Measurements from ENCODE around the gene VWA8.

VWA8 gene

GRCh38 chr13:41960637-41961465, at the start of gene VWA8:
VWA8 (minus strand) TSS chr13:41961109; CDS start chr13:41961015, 94 bp downstream.
- Histone ChIP-seq H3K27me3 (ENCODE audit: control insufficient read depth, insufficient read depth, low read length) (no peaks in the 10 kb centered on the region), H3K4me3 (ENCODE audit: low read depth, low read length) (peak within 1 kb of the TSS; percentile 91)

GRCh38 chr13:42009057-42009456, 48.1 kb upstream of the VWA8 start:
- H3K4me1 ChIP-seq (ENCODE audit: control insufficient read depth, insufficient read depth, low read length) = peaks cover 7% of the 10 kb centered on the region
- H3K4me3 ChIP-seq (ENCODE audit: low read depth, low read length) = no peak overlapping the region
- H3K27me3 ChIP-seq (ENCODE audit: control insufficient read depth, insufficient read depth, low read length) = no peaks in the 10 kb centered on the region
- no peaks in the 10 kb centered on the region for H3K36me3 ChIP-seq (ENCODE audit: control insufficient read depth, insufficient read depth, low read length)
- H3K9me3 ChIP-seq (ENCODE audit: control insufficient read depth, insufficient read depth, low read length) = no peaks in the 10 kb centered on the region
- no peak overlapping the region for H3K9ac ChIP-seq (ENCODE audit: low read depth, low read length)

More at GRCh38 chr13:41960637-41961465, at the start of gene VWA8:
- H3K36me3 ChIP-seq (ENCODE audit: control insufficient read depth, insufficient read depth, low read length) = no peaks in the 10 kb centered on the region
- H3K4me1 ChIP-seq (ENCODE audit: control insufficient read depth, insufficient read depth, low read length) = peaks cover 8% of the 10 kb centered on the region
- peak within 1 kb of the TSS; percentile 96 for H3K9ac ChIP-seq (ENCODE audit: low read depth, low read length)
- no peaks in the 10 kb centered on the region for H3K9me3 ChIP-seq (ENCODE audit: control insufficient read depth, insufficient read depth, low read length)

GRCh38 chr13:42007844-42008243, 46.9 kb upstream of the VWA8 start:
- no peaks in the 10 kb centered on the region for H3K27me3 ChIP-seq (ENCODE audit: control insufficient read depth, insufficient read depth, low read length)
- H3K4me1 ChIP-seq (ENCODE audit: control insufficient read depth, insufficient read depth, low read length) = peaks cover 7% of the 10 kb centered on the region
- H3K4me3 ChIP-seq (ENCODE audit: low read depth, low read length) = no peak overlapping the region
- no peak overlapping the region for H3K9ac ChIP-seq (ENCODE audit: low read depth, low read length)
- no peaks in the 10 kb centered on the region for H3K9me3 ChIP-seq (ENCODE audit: control insufficient read depth, insufficient read depth, low read length)
- no peaks in the 10 kb centered on the region for H3K36me3 ChIP-seq (ENCODE audit: control insufficient read depth, insufficient read depth, low read length)

GRCh38 chr13:42002066-42002465, 41.2 kb upstream of the VWA8 start:
- no peaks in the 10 kb centered on the region for H3K9me3 ChIP-seq (ENCODE audit: control insufficient read depth, insufficient read depth, low read length)
- H3K9ac ChIP-seq (ENCODE audit: low read depth, low read length) = no peak overlapping the region
- peaks cover 5% of the 10 kb centered on the region for H3K4me1 ChIP-seq (ENCODE audit: control insufficient read depth, insufficient read depth, low read length)
- H3K36me3 ChIP-seq (ENCODE audit: control insufficient read depth, insufficient read depth, low read length) = no peaks in the 10 kb centered on the region
- no peak overlapping the region for H3K4me3 ChIP-seq (ENCODE audit: low read depth, low read length)
- H3K27me3 ChIP-seq (ENCODE audit: control insufficient read depth, insufficient read depth, low read length) = no peaks in the 10 kb centered on the region

- Histone ChIP-seq H3K4me3 (ENCODE audit: low read depth, low read length) (no peak overlapping the region), H3K4me1 (ENCODE audit: control insufficient read depth, insufficient read depth, low read length) (peaks cover 5% of the 10 kb centered on the region), H3K9me3 (ENCODE audit: control insufficient read depth, insufficient read depth, low read length) (no peaks in the 10 kb centered on the region), H3K27me3 (ENCODE audit: control insufficient read depth, insufficient read depth, low read length) (no peaks in the 10 kb centered on the region), H3K36me3 (ENCODE audit: control insufficient read depth, insufficient read depth, low read length) (no peaks in the 10 kb centered on the region), H3K9ac (ENCODE audit: low read depth, low read length) (no peak overlapping the region)
Measured at GRCh38 chr13:42001580-42001979, 40.7 kb upstream of the VWA8 start.

GRCh38 chr13:42000846-42001245, 39.9 kb upstream of the VWA8 start:
- no peak overlapping the region for H3K9ac ChIP-seq (ENCODE audit: low read depth, low read length)
- H3K27me3 ChIP-seq (ENCODE audit: control insufficient read depth, insufficient read depth, low read length) = no peaks in the 10 kb centered on the region
- H3K9me3 ChIP-seq (ENCODE audit: control insufficient read depth, insufficient read depth, low read length) = no peaks in the 10 kb centered on the region
- H3K36me3 ChIP-seq (ENCODE audit: control insufficient read depth, insufficient read depth, low read length) = no peaks in the 10 kb centered on the region
- peaks cover 5% of the 10 kb centered on the region for H3K4me1 ChIP-seq (ENCODE audit: control insufficient read depth, insufficient read depth, low read length)
- no peak overlapping the region for H3K4me3 ChIP-seq (ENCODE audit: low read depth, low read length)

GRCh38 chr13:41997396-41997795, 36.5 kb upstream of the VWA8 start:
- H3K4me1 ChIP-seq (ENCODE audit: control insufficient read depth, insufficient read depth, low read length) = peaks cover 5% of the 10 kb centered on the region
- no peak overlapping the region for H3K4me3 ChIP-seq (ENCODE audit: low read depth, low read length)
- no peaks in the 10 kb centered on the region for H3K9me3 ChIP-seq (ENCODE audit: control insufficient read depth, insufficient read depth, low read length)
- no peaks in the 10 kb centered on the region for H3K27me3 ChIP-seq (ENCODE audit: control insufficient read depth, insufficient read depth, low read length)
- no peak overlapping the region for H3K9ac ChIP-seq (ENCODE audit: low read depth, low read length)
- H3K36me3 ChIP-seq (ENCODE audit: control insufficient read depth, insufficient read depth, low read length) = no peaks in the 10 kb centered on the region

GRCh38 chr13:41995946-41996345, 35.0 kb upstream of the VWA8 start:
- Histone ChIP-seq H3K4me1 (ENCODE audit: control insufficient read depth, insufficient read depth, low read length) (peaks cover 1% of the 10 kb centered on the region), H3K4me3 (ENCODE audit: low read depth, low read length) (no peak overlapping the region), H3K9me3 (ENCODE audit: control insufficient read depth, insufficient read depth, low read length) (no peaks in the 10 kb centered on the region), H3K27me3 (ENCODE audit: control insufficient read depth, insufficient read depth, low read length) (no peaks in the 10 kb centered on the region), H3K9ac (ENCODE audit: low read depth, low read length) (no peak overlapping the region), H3K36me3 (ENCODE audit: control insufficient read depth, insufficient read depth, low read length) (no peaks in the 10 kb centered on the region)

- H3K4me3 ChIP-seq (ENCODE audit: low read depth, low read length) = no peak overlapping the region
- no peaks in the 10 kb centered on the region for H3K27me3 ChIP-seq (ENCODE audit: control insufficient read depth, insufficient read depth, low read length)
- no peak overlapping the region for H3K9ac ChIP-seq (ENCODE audit: low read depth, low read length)
- no peaks in the 10 kb centered on the region for H3K4me1 ChIP-seq (ENCODE audit: control insufficient read depth, insufficient read depth, low read length)
- H3K9me3 ChIP-seq (ENCODE audit: control insufficient read depth, insufficient read depth, low read length) = no peaks in the 10 kb centered on the region
- no peaks in the 10 kb centered on the region for H3K36me3 ChIP-seq (ENCODE audit: control insufficient read depth, insufficient read depth, low read length)
Measured at GRCh38 chr13:41995336-41995735, 34.4 kb upstream of the VWA8 start.

GRCh38 chr13:41994696-41995095, 33.8 kb upstream of the VWA8 start:
- H3K27me3 ChIP-seq (ENCODE audit: control insufficient read depth, insufficient read depth, low read length) = no peaks in the 10 kb centered on the region
- no peak overlapping the region for H3K4me3 ChIP-seq (ENCODE audit: low read depth, low read length)
- no peaks in the 10 kb centered on the region for H3K4me1 ChIP-seq (ENCODE audit: control insufficient read depth, insufficient read depth, low read length)
- H3K9ac ChIP-seq (ENCODE audit: low read depth, low read length) = no peak overlapping the region
- H3K9me3 ChIP-seq (ENCODE audit: control insufficient read depth, insufficient read depth, low read length) = no peaks in the 10 kb centered on the region
- no peaks in the 10 kb centered on the region for H3K36me3 ChIP-seq (ENCODE audit: control insufficient read depth, insufficient read depth, low read length)

GRCh38 chr13:41991936-41992335, 31.0 kb upstream of the VWA8 start:
- Histone ChIP-seq H3K27me3 (ENCODE audit: control insufficient read depth, insufficient read depth, low read length) (no peaks in the 10 kb centered on the region), H3K36me3 (ENCODE audit: control insufficient read depth, insufficient read depth, low read length) (no peaks in the 10 kb centered on the region), H3K9me3 (ENCODE audit: control insufficient read depth, insufficient read depth, low read length) (no peaks in the 10 kb centered on the region), H3K4me3 (ENCODE audit: low read depth, low read length) (no peak overlapping the region), H3K4me1 (ENCODE audit: control insufficient read depth, insufficient read depth, low read length) (no peaks in the 10 kb centered on the region), H3K9ac (ENCODE audit: low read depth, low read length) (no peak overlapping the region)

- H3K4me3 ChIP-seq (ENCODE audit: low read depth, low read length) = no peak overlapping the region
- no peaks in the 10 kb centered on the region for H3K9me3 ChIP-seq (ENCODE audit: control insufficient read depth, insufficient read depth, low read length)
- no peak overlapping the region for H3K9ac ChIP-seq (ENCODE audit: low read depth, low read length)
- H3K27me3 ChIP-seq (ENCODE audit: control insufficient read depth, insufficient read depth, low read length) = no peaks in the 10 kb centered on the region
- no peaks in the 10 kb centered on the region for H3K4me1 ChIP-seq (ENCODE audit: control insufficient read depth, insufficient read depth, low read length)
- no peaks in the 10 kb centered on the region for H3K36me3 ChIP-seq (ENCODE audit: control insufficient read depth, insufficient read depth, low read length)
Measured at GRCh38 chr13:41988244-41988643, 27.3 kb upstream of the VWA8 start.

All from iPS-15b (cell line).